ENCODE data around the gene ADARB2. TPM values are rescaled to one million over a fixed set of nuclear protein-coding genes. Genes with fewer than 3 reads are reported as not detected.
"Not testable (repeated sequence)": the region's sequence is repeated elsewhere in the genome, so short reads cannot be mapped to it uniquely, and the experiment has no call there.

ADARB2 gene
- total RNA-seq, 1 donor from 2014 or later: 0.80 TPM

DNA sequence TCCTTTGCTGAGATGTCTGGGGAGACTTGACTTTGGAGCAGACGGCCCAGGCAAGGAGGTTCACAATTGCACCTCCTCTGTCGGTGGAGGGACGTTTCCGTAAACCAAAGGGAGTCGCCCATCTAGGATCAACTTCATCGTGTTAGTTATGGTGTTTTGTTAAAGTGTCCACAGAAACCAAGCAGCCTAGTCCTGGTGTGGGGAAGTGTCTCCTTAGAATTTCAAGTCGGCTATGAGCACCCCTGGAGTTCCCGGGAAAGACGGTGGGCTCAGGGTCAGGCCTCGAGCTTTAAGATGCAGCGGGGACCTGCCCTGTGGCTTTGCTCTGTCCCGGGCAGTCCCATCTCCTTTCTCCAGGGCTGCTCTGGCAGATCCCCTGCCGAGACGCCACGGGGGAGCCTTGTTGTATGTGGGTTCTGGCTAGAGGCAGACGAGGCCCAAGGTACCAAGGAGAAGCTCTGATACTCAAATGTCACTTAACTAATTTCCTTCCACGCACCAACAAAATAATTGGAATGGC, 319.2 kb downstream of the ADARB2 start:
- DNase-seq (no peak), ATAC-seq (no peak)
- intact Hi-C loops (cut with DNase I): no loop called here
- H3K36me3 ChIP-seq: no peaks in the 10 kb centered on the region
- H3K4me1 ChIP-seq: no peaks in the 10 kb centered on the region
- TF ChIP-seq, protein P1, sequence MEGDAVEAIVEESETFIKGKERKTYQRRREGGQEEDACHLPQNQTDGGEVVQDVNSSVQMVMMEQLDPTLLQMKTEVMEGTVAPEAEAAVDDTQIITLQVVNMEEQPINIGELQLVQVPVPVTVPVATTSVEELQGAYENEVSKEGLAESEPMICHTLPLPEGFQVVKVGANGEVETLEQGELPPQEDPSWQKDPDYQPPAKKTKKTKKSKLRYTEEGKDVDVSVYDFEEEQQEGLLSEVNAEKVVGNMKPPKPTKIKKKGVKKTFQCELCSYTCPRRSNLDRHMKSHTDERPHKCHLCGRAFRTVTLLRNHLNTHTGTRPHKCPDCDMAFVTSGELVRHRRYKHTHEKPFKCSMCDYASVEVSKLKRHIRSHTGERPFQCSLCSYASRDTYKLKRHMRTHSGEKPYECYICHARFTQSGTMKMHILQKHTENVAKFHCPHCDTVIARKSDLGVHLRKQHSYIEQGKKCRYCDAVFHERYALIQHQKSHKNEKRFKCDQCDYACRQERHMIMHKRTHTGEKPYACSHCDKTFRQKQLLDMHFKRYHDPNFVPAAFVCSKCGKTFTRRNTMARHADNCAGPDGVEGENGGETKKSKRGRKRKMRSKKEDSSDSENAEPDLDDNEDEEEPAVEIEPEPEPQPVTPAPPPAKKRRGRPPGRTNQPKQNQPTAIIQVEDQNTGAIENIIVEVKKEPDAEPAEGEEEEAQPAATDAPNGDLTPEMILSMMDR (IDR thresholded peaks at IDR 0.05): no peak
- no peaks in the 10 kb centered on the region for H3K9me3 ChIP-seq
- peaks cover 13% of the 10 kb centered on the region for H3K27me3 ChIP-seq (ENCODE audit: low read depth)
- H3K4me3 ChIP-seq: no peak overlapping the region
- no peak overlapping the region for H3K27ac ChIP-seq

DNA sequence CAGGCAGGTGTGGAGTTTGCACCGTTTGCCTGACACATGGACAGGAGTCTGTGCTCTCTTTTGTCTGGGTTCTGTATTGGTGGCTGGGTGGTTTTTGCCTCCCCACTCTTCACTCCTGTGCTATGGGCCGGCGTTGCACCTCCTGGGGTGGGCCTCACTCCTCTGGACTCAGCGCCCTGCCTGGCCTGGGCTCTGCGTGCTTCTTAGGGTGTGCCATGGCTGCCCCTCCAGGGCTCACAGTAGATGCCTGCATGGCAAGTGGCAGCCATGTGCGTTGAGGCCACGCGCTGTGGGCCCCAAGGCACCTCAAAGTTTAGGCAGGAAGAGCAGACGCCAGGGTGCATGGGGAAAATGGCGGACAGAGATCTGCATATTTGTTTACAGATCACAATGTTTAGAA, 319.8 kb downstream of the ADARB2 start:
- intact Hi-C loops (cut with DNase I): no loop called here
- TF ChIP-seq, protein P1 (IDR thresholded peaks at IDR 0.05): no peak
- no peaks in the 10 kb centered on the region for H3K4me1 ChIP-seq
- H3K36me3 ChIP-seq: no peaks in the 10 kb centered on the region
- DNase-seq (no peak), ATAC-seq (no peak)
- peaks cover 16% of the 10 kb centered on the region for H3K27me3 ChIP-seq (ENCODE audit: low read depth)
- no peak overlapping the region for H3K4me3 ChIP-seq
- H3K27ac ChIP-seq: no peak overlapping the region
- no peaks in the 10 kb centered on the region for H3K9me3 ChIP-seq

DNA sequence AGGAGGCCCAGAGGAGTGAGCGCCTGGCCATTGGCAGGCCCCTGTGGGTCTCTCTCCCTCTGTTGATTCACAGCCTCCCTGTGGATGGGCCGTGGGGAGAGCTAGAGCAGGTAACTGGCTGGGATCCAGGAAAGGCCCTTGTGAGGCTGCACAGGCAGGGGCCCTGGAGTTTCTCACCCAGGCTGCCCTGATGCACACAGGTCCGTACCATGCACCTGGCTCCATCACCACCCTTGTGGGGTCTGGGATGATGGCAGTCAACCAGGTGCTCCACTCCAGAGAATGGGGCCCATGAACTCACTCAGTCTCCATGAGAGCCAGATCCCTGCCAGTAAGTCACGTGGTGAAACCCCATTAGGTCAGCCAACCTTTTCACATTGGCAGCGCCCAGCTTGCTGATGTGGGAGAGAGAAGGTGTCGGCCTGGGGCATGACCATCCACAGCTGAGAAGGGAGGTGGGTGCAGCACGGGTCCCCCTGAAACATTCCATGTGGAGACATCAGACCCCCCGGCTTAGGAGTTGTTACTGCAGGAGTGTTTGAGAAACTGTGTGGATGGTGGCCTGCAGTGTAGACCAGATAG, 320.8 kb downstream of the ADARB2 start:
- DNase-seq: no peak
- ATAC-seq: no peak
- no peaks in the 10 kb centered on the region for H3K4me1 ChIP-seq
- H3K36me3 ChIP-seq: no peaks in the 10 kb centered on the region
- H3K4me3 ChIP-seq: no peak overlapping the region
- TF ChIP-seq, protein P1 (IDR thresholded peaks at IDR 0.05): no peak
- intact Hi-C loops (cut with DNase I): no loop called here
- no peak overlapping the region for H3K27ac ChIP-seq
- H3K9me3 ChIP-seq: no peaks in the 10 kb centered on the region
- H3K27me3 ChIP-seq (ENCODE audit: low read depth): peaks cover 18% of the 10 kb centered on the region

DNA sequence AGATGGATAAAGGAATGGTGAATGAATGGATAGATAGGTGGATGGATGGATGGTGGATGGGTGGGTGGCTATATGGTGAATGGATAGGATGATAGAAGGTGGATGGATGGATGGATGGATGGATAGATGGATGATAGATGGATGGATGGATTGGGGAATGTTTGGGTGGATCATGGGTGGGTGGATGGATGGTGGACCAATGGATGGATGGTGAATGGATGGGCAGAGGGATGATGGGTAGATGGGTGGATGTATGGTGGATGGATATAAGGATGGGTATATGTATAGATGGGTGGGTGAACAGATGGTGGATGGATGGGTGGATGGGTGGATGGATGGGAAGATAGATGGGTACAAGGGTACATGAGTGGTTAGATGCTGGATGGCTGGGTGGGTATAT, 322.4 kb downstream of the ADARB2 start:
- DNase-seq: no peak
- Histone ChIP-seq H3K4me3 (no peak overlapping the region), H3K4me1 (no peaks in the 10 kb centered on the region), H3K27me3 (ENCODE audit: low read depth) (peaks cover 11% of the 10 kb centered on the region), H3K9me3 (no peaks in the 10 kb centered on the region), H3K36me3 (no peaks in the 10 kb centered on the region), H3K27ac (no peak overlapping the region)
- no peak for ATAC-seq
- TF ChIP-seq, protein P1 (IDR thresholded peaks at IDR 0.05): no peak
- intact Hi-C loops (cut with DNase I): no loop called here

DNA sequence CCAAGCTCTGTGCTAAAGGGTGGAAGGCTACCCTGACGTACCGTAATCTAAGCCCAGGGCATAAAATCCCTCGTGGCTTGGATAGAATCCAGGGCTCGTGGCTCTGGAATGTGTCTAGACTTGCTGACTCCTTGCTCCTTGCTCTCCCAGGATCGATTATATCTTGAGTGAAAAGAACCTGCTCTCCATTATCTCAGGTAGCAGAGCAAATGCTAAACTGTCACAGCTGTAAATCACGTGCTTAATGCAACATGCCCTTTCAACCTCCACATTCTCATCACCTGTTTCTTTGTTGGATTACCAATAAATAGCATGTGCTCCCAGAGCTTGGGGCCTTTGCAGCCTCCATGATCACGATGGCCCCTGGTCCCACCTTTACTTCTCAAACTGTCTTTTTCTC, 323.0 kb downstream of the ADARB2 start:
- DNase-seq; ATAC-seq; intact Hi-C loops (cut with DNase I); H3K4me3 ChIP-seq; H3K9me3 ChIP-seq; H3K36me3 ChIP-seq; H3K27ac ChIP-seq; H3K4me1 ChIP-seq: not testable (repeated sequence)
- H3K27me3 ChIP-seq (ENCODE audit: low read depth): peaks cover 11% of the 10 kb centered on the region

DNA sequence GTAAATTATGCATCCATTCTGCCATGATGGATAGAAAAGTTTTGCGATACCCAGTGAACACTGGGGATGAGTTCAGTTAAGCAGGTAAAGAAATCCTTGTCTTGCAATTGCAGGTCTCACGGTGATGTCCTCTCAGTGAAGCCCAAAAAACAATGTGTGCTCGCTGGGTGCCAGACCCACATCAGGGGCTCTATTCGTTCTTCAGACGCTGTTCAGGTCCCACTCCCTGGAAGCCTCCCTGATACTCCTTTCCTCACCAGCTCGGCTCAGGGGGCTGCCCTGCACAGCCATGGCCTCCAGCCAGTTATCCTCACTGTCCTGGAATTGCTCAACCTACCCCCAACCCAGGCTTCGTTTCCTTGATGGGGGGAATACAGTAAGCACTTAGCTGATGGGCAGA, 323.5 kb downstream of the ADARB2 start:
- intact Hi-C loops (cut with DNase I): no loop called here
- no peak for ATAC-seq
- peaks cover 11% of the 10 kb centered on the region for H3K27me3 ChIP-seq (ENCODE audit: low read depth)

More for the DNA sequence above, 323.5 kb downstream of the ADARB2 start:
- no peak overlapping the region for H3K4me3 ChIP-seq
- no peaks in the 10 kb centered on the region for H3K9me3 ChIP-seq
- no peak overlapping the region for H3K27ac ChIP-seq
- H3K4me1 ChIP-seq: no peaks in the 10 kb centered on the region
- DNase-seq: no peak
- TF ChIP-seq, protein P1 (IDR thresholded peaks at IDR 0.05): no peak
- no peaks in the 10 kb centered on the region for H3K36me3 ChIP-seq
